WI38 (cell line): Measurements from ENCODE around the gene SPIN4.

Source experiments
- H3K4me3 ChIP-seq: 2 replicates; pipeline ENCODE4 v1.5.1; 2011; ENCODE audit warnings: low read depth, mild to moderate bottlenecking, control low read depth, low read length
- CTCF ChIP-seq: IDR thresholded peaks from 2 replicates; pipeline ENCODE4 v1.5.1; 2012; ENCODE audit warnings: low read depth, mild to moderate bottlenecking, control low read depth, low read length

Gene SPIN4

GRCh38 chrX:63361494-63361893, 10.4 kb upstream of the SPIN4 start:
- H3K4me3 ChIP-seq: no peak overlapping the region
- TF ChIP-seq CTCF: no peak

GRCh38 chrX:63354484-63354883, 3.4 kb upstream of the SPIN4 start:
- no peak overlapping the region for H3K4me3 ChIP-seq
- TF ChIP-seq CTCF: no peak

- H3K4me3 ChIP-seq: peak overlapping the region; percentile 69
- no peak for TF ChIP-seq CTCF
Observed at GRCh38 chrX:63350465-63350877, 661 bp downstream of the SPIN4 start.

GRCh38 chrX:63349307-63349706, 1.8 kb downstream of the SPIN4 start:
- no peak for TF ChIP-seq CTCF
- peak overlapping the region; percentile 69 for H3K4me3 ChIP-seq

GRCh38 chrX:63330681-63331080, 20.5 kb downstream of the SPIN4 start:
- H3K4me3 ChIP-seq: no peak overlapping the region
- TF ChIP-seq CTCF: no peak

- no peak for TF ChIP-seq CTCF
- no peak overlapping the region for H3K4me3 ChIP-seq
Observed at GRCh38 chrX:63327788-63328187, 23.3 kb downstream of the SPIN4 start.

- no peak for TF ChIP-seq CTCF
- H3K4me3 ChIP-seq: no peak overlapping the region
Observed at GRCh38 chrX:63299596-63299995, 51.5 kb downstream of the SPIN4 start.
